Measurements from ENCODE around the gene GPA33. TPM values are rescaled to one million over a fixed set of nuclear protein-coding genes. Genes with fewer than 3 reads are reported as not detected.
A peak's percentile ranks its signal among the peaks of the same experiment; 100 is the strongest.

The GPA33 gene
- polyA plus RNA-seq, 4 donors: 0.71 to 1.3 (median 1.2) TPM

DNA sequence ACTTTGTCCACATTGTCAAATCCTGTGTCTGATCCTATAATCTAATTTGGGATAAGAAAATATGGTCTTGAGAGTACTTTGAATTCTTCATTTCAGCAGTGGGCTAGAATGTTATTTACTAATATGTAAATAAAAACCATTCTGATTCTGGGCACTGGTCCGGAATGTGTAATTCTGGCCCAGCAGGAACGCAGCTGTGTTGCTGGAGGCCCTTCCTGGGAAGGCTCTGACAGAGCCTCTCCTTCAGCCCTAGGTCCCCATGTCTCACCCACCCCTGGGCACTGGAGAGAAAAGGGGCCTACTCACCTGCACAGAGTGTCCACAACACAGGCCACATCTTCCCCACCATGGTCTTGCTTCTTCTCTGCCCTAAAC lies 251 bp downstream of the GPA33 start:
- DNase-seq (ENCODE audit: low read depth in 4 of 4, low spot score in 3 of 4): no peak

DNA sequence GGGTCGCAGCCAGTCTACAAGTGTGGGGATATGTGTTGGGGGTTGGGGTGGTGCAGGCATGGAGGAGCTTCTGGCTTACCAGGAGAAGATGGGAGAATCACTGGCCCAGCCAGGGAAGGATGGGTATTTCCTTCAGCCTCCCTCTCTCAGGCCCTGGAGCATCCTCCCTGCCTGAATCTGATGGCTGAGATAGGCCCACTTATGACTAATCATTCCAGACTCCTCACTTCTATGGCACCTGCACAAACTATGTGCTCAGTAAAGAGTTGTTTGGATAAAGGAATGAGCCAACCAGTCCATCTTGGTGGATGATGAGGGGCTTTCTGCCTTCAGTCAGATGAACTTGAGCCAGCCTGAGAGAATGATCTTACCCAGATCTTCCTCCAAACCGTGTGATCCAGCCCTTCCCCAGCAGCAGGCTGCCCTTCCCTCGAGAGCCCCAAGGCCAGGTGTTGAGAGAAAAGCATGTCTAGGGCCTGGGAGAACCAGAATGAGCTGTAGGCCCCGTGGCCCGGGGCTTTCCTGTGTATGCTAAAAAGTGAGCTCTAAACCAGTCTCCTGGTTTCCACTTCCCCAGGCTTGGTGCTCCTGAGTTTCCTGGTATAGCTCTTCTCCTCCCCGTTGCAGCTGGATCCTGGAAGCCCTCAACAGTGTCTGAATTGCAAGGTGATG lies 1.3 kb downstream of the GPA33 start:
- no peak for DNase-seq (ENCODE audit: low read depth in 4 of 4, low spot score in 3 of 4)

DNA sequence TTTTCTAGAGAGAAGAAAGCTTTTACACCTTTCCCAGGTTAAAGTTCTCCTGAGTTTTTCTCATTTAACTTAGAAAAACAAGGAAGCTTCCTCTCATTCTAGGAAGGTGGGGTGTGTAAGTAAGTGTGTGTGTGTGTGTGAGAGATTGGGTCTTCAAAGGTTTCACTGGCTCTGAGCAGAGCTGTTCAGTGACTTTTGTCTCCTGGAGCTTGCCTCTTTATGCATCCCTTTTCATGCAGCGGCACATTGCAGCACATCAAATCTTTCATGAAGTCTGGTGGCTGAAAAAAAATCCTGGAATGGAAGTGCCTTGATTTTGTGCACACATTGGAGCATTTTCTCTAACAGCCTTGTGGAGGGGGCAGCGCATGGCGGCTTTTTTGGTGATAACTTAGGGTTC lies 3.4 kb downstream of the GPA33 start:
- no peak for DNase-seq (ENCODE audit: low read depth in 4 of 4, low spot score in 3 of 4)

DNA sequence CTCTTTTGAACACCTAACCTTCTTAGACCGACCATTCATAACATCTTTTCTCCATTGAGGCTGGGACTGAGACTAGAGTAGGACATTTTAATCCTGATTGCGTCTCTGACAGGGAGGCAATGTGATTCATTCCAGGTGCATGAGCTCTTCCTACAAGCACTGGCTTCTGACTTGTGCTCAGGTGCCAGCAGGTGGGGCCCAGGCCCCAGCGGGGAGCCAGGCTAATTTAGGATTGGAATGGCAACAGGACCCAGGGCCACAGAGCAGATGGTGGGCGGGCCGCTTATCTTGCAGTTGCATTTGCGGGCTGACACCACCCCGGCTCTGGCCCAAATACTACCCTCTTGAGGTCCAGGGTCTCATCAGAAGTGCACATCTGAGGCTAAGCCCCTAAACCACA lies 4.1 kb downstream of the GPA33 start:
- no peak for DNase-seq (ENCODE audit: low read depth in 4 of 4, low spot score in 3 of 4)

DNA sequence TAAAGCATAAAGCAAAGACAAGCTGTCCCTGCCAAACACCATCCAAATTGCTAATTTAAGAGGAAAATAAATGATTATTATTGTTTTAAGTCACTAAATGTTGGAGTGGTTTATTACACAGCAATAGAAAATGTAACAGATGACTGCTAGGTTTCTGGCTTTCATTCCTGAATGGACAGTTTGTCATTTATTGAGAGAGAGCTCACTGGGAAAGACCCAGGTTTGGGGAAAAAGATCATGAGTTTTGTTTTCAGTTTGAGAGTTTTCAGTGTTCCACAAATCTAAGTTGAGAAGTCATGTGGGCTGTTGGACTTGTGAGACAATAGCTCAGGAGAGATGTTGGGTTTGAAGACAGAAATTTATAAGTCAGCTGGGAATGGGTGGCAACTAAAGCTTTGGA lies 5.4 kb downstream of the GPA33 start:
- DNase-seq (ENCODE audit: low read depth in 4 of 4, low spot score in 3 of 4): no peak

DNA sequence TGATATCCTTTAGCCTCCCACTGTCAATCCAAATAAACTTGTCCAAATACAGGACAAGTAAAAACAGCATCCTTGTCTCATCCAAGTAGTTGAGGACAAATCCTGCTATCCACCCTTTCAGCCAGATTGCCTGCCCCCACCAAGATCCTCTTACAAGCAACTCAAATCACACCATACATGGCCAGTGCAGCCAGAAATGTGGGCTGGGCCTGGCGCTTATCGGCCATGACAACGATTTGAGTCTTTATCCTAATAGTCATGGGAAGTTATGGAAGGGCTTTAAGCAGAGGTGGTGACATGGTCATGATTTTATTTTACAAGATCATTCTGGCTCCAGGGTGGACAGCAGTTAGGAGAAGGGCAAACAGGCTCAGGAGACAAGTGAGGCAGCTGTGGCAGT lies 6.3 kb downstream of the GPA33 start:
- DNase-seq (ENCODE audit: low read depth in 4 of 4, low spot score in 3 of 4): no peak

DNA sequence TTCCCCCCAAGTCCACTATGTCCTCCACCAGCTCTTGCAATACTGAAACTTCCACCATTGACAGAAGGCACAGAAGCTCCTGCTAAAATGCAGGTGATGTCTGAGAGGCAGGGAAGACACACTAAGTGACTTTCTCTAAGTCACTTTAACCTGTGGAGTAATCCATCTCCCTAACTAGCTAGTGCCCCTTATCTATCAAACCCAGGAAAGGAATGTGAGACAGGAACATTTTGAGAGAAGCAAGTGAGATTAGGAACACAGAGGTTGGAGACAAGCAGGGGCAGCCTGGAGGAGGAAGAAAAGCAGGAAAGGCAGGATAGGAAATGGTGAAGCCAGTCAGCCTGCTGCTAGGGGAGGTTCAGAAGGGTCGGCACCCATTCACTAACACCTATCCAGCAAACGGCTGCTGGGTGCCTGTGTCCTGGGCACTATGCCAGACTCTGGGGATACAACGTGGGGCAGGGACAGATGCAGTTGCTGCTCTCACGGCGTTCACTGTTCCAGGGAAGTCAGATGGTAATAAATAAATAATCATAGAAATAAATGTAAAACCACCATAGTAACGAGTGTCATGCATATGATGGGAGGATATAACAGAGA lies 7.0 kb downstream of the GPA33 start:
- no peak for DNase-seq (ENCODE audit: low read depth in 4 of 4, low spot score in 3 of 4)

DNA sequence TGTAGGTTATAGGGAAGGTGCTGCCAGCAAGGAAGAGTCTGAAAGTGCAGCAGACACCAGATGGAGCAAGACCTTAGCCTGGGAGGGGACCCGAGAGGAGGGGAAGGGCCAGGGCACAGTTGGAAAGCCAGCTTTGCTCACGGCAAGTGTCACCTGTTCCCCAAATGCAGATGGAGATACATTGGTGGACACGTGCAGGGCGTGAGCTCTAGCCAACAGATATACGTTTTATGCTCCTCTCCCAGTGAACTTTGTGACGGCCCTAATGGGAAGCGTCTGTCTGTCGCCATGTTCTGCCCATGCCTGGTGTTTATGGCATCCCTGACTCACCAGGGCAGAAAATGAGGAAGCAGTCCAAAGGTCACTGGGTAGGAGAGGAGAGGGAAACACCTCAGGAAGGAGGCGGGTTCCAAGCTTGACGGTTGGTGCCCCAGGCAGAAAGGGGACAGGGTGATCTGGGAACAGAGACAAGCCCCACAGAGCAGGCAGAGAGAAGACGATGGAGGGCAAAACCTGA lies 7.6 kb downstream of the GPA33 start:
- no peak for DNase-seq (ENCODE audit: low read depth in 4 of 4, low spot score in 3 of 4)

DNA sequence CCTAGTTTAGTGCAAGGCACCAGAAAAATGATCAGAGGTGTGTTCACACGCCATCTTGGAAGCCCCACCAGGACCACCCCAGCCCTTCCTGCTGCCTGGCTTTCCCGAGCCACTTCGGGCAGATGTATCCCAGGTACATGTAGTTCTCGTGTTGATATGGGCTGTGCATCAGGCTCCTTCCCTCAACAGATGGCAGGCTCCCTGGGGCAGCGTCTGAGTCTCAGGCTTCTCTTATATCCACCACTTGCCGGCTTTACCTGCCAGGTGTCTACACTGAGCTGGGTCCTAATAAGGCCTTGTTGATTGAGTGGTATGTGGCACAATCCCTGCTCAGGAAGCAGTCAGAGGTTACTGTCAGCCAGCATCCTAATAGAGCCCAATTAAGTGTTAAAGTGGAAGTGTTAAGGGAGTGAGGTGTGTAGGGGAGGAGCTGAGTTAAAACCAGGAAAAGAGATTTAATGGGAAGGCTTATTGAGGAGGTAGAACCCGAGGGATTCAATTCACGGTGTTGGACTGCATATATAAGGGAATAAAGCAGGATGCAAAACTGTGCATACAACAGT lies 8.5 kb downstream of the GPA33 start:
- DNase-seq (ENCODE audit: low read depth in 4 of 4, low spot score in 3 of 4): no peak

DNA sequence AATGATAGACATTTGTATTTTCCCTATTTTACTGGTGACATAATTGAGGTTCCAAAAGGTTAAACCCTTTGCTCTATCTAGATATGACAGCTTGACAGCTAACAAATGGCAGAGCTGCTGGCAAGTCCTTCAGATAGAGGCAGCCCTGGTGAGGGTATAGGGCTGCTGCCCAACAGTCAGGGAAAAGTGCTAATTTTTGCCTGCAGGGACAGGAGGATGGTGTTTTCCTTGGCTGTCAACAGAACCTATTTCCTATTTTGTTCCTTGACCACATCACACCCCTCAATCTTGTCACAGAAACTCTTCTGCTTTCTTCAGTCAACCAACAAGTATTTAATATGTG lies 12.3 kb downstream of the GPA33 start:
- DNase-seq (ENCODE audit: low read depth in 4 of 4, low spot score in 3 of 4): no peak

DNA sequence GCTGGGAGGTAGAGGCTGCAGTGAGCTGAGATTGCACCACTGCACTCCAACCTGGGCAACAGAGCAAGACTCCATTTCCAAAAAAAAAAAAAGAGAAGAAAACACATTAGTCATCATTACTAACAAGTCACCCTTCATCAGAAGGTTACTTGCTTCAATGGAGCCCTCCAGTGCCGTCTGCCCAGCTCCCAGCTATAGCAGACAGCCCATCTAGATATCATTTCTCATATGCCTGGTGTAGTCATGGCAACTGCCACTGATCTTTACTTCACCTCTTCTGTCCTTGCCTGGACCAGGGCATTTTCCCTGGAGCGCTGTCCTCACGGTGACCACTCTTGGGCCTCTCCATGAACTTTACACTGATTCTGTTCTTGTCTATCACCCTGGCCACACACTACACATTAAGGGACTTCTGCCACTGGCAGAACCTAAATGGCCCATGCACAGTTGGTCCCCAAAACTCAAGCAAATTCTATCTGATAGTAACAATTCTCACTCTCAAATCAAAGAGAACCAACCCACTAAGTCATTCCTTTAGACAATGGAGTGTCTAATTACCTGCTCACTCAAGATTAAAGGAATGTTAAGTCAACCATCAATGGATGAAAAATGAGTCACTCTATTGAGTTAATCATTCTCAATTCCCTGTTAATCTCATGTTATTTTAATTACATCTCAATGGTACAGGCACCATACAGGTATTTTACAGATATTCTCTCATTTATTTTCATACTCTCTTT lies 12.9 kb downstream of the GPA33 start:
- no peak for DNase-seq (ENCODE audit: low read depth in 4 of 4, low spot score in 3 of 4)

DNA sequence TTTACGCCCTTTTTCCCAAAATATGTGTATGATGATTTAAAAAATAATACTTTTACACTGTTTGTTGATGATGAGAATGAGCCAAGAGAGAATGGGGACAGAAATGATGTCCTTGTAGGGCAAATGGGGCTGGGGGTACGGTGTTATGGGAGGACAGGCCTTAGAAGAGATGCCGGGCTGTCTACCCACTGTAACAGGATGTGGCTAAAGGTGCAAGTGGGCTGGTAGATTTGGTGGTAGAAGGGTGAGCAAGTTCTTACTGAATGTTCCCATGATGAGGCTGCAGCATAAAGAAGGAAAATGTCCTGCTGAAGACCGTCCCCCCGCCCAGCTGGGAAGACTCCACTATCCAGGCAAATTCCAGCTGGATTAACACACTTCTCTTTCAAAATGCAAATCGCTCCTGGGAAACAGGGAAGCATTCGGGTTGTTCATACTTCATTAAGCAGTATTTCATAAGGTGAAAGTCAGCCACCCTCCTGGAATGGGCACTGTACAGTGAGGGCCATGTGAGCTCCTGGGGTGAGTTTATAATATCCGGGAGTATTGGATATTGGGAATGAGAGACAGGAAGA lies 14.0 kb downstream of the GPA33 start:
- DNase-seq (ENCODE audit: low read depth in 4 of 4, low spot score in 3 of 4): no peak

DNA sequence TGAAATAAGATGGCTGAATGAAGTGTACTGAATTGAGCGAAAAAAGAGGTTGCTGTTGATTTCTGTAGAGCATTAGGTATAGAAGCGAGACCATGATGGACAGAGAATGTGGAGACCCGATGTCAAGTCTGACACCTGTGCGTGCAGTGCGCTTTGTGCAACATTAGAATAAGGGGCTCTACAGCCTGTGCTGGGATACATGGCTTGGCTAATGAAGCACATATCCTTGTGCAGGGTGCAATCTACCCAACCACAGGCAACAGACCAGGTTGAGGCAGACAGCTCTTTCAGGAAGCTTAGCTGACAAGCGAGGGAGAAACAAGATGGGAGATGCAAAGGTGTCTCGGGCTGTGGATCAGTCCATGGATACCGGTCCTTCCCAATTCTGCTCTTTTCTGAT lies 18.9 kb downstream of the GPA33 start:
- no peak for DNase-seq (ENCODE audit: low read depth in 4 of 4, low spot score in 3 of 4)

DNA sequence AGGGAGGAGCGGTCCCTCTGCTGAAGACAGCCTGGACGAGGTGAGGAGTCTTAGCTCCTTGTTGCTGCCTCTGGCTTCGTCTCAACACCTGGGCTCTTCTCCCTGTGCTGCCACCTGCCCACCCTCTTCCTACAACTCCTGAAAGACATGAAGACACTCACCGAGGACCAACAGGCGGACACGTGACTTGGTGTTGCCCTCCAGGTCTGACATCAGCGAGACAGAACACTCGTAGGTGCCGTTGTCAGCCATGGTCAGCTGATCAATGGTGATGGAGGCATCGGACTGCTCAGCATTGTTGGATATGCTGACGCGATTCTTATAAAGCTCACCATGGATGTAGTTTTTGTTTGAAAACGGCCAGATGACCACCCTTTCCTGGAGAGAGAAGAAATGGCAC lies 21.4 kb downstream of the GPA33 start:
- no peak for DNase-seq (ENCODE audit: low read depth in 4 of 4, low spot score in 3 of 4)

DNA sequence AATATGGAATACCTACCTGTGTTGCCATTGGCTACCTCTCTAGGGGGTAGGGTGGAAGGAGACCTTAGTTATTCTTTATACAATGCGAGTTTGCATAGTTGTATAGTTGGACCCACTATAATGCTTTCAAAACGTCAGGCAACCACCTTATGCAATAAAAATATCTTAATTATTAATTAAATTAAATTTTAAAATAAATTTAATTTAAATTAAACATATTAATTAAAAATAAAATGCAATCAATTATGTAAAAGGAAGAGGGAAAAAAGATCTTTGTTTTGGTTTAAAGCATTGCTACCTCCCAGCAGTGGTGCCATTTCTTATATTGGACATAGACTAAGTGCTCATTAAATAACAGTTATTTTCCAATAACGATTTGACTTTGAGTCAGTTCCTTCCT lies 22.3 kb downstream of the GPA33 start:
- DNase-seq (ENCODE audit: low read depth in 4 of 4, low spot score in 3 of 4): no peak

DNA sequence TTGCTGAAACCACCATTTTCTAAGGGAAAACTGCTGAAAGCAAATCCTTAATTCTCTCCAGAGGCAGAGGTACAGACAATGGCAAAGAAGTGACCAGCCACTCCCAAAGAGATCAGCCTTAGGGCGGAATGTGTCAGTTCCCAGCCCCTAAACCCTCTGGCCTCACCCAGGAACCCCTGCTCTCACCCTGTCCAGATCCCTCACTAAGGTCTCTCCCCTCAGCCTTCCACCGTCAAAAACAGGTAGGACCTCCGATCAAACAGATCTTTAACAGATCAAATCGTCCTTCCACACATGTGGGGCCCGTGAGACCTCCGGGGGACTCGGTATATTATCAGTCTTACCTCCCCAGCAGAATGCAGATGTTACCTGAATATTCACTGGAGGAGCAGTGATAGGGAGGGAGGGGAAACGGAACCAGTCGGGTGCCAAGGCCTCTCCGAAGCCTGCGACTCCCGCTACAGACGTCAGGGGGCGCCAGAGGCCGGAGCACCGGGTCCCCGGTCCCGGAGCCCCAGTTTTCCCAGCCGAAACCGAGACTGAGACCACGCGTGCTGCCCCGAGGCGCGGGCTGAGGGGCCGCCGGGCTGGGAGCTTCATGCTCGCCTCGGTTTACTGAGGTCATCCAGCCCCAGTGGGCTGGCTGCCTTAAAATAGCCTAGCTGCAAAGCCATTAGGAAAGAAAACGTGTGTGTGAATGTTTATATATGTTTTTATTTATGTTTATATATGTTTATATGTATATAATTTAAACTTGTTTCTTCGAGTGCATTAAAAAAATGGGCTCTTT lies 23.6 kb downstream of the GPA33 start:
- peak; percentile 36 to 67 (median 44) for DNase-seq (ENCODE audit: low read depth in 4 of 4, low spot score in 3 of 4)

DNA sequence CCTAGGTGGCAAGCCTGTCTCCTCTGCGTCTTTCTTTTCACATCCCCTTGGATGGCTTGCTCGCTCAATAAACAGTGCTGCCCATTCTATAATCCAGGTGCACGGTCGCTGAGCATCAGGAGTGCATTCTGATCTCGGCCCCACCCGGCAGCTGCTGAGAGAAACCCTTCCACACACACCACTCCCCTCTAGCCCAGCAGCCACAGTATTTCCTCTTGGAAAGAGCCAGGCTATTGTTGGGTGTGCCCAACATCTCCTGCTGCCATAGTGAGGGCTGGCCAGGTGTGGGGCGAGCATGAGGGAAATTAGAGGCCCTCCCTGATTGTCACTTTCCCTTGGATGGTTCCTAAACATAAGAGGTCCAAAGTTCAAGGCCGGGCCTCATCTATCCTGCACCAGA lies 24.7 kb downstream of the GPA33 start:
- DNase-seq (ENCODE audit: low read depth in 4 of 4, low spot score in 3 of 4): no peak

DNA sequence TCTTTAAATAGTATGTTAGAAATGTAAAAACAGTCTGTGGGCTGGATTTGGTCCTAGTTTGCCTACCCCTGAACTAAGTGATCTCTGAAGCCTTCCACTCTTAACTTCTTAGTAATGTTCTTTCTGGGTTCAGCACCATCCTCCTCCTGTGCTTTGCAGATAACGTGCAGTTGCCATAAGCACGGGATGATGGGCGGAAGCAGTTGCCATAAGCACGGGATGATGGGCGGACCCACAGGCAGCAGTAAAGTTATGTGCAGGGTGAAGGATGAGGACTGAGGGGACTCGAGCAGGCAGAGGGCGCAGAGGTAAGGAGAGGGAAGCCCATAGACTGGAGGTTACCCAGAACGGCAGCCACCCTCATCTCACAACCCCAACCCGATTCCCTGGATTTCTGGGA lies 25.6 kb downstream of the GPA33 start:
- DNase-seq (ENCODE audit: low read depth in 4 of 4, low spot score in 3 of 4): no peak

DNA sequence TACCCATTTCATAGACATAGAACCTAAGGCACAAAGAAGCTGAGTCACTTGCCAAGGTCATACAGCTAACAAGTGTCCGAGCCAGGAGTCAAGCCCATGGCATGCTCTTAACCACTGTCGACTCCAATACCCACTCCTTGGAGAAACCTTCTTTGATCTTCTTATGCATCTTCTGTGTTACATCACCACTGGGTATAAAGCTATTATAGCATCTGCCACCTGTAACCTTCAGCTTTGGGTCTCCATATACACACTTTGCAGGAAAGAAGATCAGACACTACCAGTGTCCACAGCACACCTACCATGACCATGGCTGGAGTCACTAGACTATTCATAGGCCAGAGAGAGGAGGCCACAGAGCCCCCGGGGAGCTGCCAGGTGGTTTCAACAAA lies 29.1 kb downstream of the GPA33 start:
- DNase-seq (ENCODE audit: low read depth in 4 of 4, low spot score in 3 of 4): no peak
